HG02642 (cell line): Measurements from ENCODE around the gene C2orf76.
"Not testable (repeated sequence)": the region's sequence is repeated elsewhere in the genome, so short reads cannot be mapped to it uniquely, and the experiment has no call there.

Source experiments
- ATAC-seq: cut with Tn5 transposase; IDR thresholded peaks from one replicate; pipeline ENCODE4 v1.9.1; 2021; ENCODE audit warnings: mild to moderate bottlenecking; ENCODE audit not compliant: unreplicated experiment, poor library complexity

C2orf76 gene

DNA sequence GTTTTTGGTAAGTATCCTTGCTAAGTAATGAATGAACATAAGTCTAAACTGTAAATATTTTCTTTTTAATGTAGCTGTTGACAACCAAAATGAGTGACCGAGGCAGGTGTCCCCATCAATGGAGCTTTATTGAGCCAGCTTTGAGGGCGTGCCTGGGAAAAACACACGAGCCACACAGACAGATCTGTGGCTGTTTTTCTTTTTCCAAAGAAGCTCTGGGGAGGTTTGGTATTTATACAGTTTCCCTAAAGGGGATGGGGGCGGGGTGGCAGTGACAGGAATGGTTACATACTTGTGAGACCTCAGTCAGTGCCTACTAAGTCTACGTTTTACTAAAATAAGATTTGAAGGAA, 11.3 kb upstream of the C2orf76 start:
- ATAC-seq = no peak

- no peak for ATAC-seq
Observed at GRCh38 chr2:119377294-119377992, 10.8 kb upstream of the C2orf76 start.

- no peak for ATAC-seq
Observed at GRCh38 chr2:119376810-119377209, 10.2 kb upstream of the C2orf76 start.

GRCh38 chr2:119376406-119376805, 9.8 kb upstream of the C2orf76 start:
- not testable (repeated sequence) for ATAC-seq

DNA sequence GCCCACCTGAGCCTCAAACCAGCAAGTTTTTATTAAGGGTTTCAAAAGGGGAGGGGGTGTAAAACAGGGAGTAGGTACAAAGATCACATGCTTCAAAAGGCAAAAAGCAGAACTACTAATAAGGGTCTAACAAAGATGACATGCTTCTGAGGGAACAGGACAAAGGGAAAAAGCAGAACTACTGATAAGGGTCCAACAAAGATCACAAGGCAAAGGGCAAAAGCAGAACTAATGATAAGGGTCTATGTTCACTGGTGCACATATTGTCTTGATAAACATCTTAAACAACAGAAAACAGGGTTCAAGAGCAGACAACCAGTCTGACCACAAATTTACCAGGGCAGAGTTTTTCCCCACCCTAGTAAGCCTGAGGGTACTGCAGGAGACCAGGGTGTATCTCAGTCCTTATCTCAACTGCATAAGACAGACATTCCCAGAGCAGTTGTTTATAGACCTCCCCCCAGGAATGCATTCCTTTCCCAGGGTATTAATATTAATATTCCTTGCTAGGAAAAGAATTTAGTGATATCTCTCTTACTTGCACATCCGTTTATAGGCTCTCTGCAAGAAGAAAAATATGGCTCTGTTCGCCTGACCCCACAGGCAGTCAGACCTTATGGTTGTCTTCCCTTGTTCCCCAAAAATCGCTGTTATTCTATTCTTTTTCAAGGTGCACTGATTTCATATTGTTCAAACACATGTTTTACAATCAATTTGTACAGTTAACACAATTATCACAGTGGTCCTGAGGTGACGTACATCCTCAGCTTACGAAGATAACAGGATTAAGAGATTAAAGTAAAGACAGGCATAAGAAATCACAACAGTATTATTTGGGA, 7.5 kb upstream of the C2orf76 start:
- not testable (repeated sequence) for ATAC-seq

DNA sequence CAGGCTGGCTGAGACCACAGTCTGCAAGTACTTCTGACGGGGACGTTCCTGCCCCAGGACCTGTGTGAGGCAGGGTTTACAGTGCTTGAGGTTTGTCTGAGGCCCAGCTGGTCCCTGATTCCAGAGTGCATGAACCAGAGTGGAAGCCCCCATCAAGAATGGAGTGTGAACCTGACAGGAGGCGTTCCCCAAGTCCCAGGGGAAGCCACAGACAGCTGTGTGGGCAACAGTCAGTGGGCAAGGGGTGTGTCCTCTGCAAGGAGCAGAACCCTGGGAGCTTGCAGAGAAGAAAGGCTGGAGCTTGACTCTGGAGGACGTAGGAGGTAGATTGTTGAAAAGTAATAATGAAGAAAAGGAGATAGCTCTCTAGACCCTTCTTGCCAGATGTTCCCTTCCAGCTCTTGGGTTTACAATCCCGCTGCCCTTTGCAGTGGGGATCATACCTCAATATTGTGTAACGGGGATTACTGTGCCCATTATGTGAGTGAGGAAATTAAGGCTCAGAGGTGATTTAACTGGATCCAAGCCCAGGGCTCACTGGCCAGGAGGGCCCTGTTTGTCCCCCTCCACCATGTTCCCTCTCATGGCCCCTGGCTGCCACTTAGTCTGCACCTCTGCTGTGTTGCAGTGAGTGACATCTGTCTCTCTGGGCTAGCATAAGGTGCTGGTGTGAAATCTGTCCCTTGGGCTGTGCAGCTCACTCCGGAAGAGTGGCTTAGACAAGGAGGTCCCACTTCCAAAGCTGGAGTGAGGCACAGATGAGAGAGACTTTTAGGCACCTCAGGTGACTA, 6.3 kb upstream of the C2orf76 start:
- ATAC-seq = no peak

- no peak for ATAC-seq
Observed at GRCh38 chr2:119371111-119371510, 4.5 kb upstream of the C2orf76 start.

DNA sequence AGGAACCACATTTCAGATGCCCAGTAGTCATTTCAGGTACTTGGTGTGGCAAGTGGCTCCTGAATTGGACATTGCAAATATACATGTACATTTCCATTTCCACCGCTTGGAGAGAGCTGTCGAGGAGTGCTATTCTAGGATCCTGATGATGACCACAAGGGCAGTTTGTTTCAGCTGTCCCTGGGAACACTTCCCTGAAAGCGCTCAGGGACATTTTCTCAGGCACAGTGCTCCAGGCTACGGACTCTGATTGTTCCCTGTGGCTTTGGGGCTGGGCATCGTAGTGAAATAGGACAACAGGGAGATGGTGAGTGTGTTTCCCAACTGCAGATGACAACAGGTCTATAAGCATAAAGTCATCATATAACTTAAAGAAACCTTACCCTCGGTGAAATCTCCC, 3.2 kb upstream of the C2orf76 start:
- no peak for ATAC-seq

DNA sequence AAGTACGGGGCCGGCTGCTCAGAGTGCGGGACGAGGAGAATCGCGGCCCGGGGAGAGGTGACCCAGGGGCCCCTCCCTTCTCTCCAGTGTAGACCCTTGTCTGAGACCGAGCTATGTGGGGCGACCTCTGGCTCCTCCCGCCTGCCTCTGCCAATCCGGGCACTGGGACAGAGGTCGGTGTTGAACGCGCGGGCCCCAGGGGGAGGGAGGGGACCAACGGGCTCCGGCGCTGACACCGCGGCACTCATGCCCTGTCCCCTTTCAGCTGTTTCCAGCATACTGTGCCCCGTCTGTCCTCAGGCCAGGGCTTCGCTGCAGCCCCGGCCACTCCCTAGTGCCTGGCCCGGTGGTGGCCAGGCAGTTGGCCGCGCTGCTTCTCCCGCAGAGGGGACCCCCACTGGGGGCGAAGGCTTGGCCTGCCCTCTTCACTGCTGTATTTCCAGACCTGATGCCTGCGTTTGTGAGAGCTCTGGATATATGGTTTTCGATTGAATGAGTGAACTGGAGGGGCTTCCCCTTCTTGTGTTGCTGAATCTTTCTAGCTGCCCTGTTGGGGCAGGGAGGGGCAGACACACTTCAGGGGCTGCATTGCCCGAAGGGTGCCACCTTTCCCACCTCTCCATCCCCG, 952 bp upstream of the C2orf76 start:
- ATAC-seq = peak; percentile 36

DNA sequence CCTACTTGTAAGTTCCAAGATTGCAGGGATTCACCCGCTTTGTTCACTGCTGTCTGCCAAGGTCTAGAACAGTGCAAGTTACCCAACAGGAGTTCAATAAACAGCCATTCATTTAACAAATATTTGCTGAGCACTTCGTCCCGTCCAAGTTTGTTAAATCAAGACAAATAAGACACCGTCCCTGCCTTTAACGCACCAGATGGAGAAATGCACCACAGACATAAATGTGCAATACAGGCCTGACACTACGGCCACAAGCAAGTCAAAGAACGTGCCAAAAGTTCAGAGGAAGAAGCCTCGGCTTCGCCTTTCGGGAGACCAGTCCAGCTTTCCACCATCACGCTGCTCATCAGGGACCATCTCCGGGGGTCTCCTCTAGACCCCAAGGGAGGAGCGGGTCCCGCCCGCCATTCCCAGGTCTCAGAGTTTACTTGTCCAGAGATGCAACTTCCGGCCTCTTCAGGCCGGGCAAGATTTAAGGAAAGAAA, 429 bp downstream of the C2orf76 start:
- peak; percentile 8 for ATAC-seq

- no peak for ATAC-seq
Observed at GRCh38 chr2:119365436-119365835, 1.2 kb downstream of the C2orf76 start.

DNA sequence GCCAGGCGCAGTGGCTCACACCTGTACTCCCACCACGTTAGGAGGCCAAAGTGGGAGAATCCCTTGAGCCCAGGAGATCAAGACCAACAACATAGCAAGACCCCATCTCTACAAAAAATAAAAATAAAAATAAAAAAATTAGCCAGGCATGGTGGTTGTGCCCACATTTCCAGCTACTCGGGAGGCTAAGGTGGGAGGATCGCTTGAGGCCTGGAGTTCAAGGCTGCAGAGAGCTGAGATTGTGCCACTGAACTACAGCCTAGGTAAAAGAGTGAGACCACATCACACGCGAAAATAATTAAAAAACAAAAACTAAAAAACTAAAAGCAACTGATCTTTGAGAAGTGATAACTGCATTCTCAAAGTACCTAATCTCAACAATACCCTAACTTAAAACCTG, 1.8 kb downstream of the C2orf76 start:
- ATAC-seq = no peak

- ATAC-seq = no peak
Observed at GRCh38 chr2:119360423-119360966, 6.1 kb downstream of the C2orf76 start.

DNA sequence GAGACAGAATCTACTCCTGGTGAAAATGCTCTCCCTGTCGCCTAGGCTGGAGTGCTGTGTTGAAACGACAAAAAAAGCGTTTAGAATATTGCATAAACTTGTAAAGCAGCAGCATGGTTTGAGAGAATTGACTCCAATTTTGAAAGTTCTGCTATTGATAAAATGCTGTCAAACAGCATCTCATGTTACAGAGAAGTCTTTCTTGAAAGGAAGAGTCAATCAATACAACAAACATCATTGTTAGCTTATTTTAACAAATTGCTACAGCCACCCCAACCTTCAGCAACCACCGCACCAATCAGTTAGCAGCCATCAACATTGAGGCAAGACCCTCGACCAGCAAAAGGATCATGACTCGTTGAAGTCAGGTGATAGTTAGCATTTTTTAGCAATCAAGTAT, 6.9 kb downstream of the C2orf76 start:
- no peak for ATAC-seq

GRCh38 chr2:119354860-119355259, 11.8 kb downstream of the C2orf76 start:
- no peak for ATAC-seq

DNA sequence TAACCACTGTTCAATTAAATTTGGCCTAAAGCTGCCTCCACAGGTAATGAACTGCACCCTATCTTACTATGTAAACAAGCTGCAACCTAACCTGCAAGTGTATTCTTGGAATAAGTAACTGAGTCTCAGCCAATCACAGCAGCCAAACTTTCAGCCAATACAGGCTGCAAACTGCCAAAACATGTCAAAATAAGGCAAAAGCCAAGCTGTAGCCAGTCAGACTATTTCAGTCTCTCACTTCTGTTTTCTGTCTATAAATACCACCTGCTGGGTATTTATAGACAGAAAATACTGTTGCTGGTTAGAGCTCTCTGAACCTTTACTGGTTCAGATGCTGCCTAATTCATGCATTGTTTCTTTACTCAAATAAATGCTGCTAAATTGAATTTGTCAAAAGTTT, 14.3 kb downstream of the C2orf76 start:
- peak; percentile 94 for ATAC-seq

- no peak for ATAC-seq
Observed at GRCh38 chr2:119350311-119350998, 16.2 kb downstream of the C2orf76 start.

- ATAC-seq = no peak
Observed at GRCh38 chr2:119349289-119349688, 17.3 kb downstream of the C2orf76 start.

- ATAC-seq = no peak
Observed at GRCh38 chr2:119341684-119342083, 24.9 kb downstream of the C2orf76 start.

GRCh38 chr2:119339562-119339923, 27.1 kb downstream of the C2orf76 start:
- ATAC-seq = no peak
